HCEC 1CT (cell line): ENCODE results near the gene SSBP2.

Experiments
- DNase-seq: peaks from one replicate; pipeline ENCODE4 v3.0.0-alpha.2; 2017

Gene SSBP2

DNA sequence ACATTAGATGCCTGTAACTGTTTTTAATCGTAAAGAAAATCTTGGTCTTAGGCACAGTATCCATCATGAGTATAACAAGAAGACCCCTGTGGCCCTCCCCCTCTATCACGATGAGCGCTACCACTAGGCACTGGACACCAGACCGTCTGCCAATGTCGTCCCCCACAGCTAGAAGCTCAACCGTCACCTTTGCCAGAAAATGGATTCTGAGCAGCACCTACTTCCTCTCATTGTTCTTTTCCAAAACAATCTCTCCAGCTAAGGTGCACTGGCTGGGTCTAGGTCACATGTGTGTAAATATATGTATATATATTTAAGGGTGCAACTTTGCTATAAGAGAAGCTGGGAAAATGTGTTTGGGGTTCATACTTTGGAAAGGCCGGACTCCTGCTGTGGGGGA, 15.7 kb upstream of the SSBP2 start:
- no peak for DNase-seq

DNA sequence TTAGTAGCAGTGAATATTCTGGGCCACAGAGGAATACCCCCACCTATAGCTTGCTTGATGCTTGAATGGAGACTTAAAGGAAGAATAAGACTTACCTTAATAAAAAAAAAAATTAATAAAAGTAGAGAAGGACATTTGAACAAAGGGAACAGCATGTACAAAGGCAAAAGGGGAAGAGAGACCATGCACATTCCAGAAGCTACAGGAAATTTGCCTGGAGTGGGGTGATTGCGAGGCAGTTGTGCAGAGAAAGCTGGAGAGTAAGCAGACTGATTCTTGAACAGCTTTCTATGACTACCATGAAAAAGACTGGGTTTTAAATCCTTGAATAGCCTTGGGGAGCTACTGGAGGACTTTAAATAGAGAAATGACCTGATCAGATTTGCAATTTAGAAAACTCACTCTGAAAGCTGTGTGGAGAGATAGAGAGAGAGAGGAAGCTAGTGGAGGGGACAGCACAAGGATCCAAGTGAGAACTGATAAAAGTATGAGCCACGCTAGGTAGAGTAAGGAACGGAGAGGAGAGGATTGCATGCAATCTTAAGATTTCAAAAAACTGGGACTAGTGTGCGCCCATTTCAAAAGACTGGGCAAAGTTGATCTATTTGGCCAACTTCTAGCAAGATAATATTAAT, 12.5 kb upstream of the SSBP2 start:
- DNase-seq = no peak

DNA sequence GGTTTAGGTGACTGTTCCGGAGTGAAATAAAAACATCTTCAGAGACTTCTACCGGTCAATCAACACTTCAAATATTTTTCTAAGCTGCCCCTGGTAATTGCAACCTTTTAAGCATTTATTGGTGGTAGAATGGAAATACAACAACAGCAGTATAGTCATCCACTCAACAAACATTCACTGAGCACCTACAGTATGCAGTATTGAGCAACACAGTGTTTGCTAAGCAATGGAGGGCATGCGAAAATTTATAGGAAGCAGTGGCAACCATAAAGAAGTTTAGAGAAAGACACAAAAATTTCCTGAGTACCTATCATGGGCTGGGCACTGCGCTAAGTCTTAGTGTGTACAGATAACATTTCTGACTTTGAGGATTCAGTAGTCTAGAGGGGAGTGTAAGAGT, 12.0 kb upstream of the SSBP2 start:
- no peak for DNase-seq

DNA sequence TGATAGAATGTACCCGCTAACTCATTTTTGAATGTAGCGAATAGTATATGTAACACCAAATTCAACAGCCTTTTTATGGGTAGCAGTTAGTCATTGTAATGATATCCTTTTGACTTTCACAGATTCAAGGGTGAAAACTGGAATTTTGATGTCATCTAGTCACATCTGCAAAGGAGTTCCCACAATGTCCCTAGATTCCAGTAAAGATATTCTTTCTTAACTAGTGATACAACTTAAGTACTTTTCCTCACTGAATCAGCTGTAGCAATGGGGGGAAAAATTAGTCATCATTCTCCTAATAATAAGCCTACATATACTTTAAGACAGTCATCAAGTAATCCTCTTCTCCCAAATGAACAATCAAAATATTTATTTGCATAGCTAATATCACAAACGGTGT, 11.5 kb upstream of the SSBP2 start:
- no peak for DNase-seq

DNA sequence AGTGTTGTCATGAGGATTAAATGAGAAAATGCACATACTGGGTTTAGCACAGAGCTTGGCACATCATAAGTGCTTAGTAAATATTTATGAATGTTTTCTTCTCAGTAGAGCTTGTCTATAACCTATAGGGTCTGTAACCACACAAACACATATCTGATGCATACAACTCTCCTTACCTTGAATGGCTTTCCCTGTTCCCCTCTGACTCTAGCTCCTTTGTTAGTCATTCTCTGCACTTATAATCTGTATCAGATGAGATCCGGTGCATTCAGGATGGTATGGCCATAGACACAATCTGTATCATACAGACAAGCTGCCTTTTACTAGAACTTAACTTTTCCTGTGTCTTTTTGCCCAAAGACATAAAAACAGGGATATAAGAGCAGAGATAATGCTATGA, 11.1 kb upstream of the SSBP2 start:
- no peak for DNase-seq

DNA sequence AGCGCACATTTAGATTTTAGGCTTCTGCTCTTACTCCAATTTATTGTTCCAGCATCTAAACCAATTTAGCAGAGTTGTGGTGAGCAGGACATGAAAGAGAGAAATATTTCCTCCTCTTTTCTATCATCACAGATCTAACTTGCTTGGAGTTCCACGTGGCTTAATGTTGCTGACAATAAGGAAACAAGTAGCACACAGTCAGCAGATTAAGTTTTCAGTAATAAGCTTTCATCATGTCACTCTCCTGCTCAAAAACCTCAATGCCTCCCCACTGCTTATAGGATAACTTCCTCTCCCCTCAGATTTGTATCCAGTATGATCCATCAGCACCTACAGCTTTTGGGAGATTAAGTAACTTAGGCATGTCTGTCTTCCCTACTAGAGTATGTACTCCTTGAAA, 10.4 kb upstream of the SSBP2 start:
- DNase-seq = no peak

DNA sequence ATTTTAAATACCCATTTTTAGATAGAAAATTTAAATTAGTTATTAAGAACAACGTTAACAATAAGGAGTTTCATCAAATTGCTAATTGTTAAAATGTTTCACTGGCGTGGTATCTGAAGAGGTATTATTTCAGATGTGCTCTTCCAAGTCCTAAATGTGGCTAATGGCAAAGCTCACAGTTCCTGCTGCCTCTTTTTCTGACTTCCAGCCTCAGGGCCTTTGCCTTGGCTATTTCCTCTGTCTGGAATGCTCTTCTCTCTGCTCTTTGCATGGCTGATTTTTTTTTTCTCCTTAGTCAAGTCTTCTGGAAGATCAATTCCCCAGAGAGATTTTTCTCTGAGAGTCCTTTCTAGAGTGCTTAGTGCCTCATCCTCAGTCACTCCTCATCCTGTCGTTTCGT, 9.6 kb upstream of the SSBP2 start:
- no peak for DNase-seq

DNA sequence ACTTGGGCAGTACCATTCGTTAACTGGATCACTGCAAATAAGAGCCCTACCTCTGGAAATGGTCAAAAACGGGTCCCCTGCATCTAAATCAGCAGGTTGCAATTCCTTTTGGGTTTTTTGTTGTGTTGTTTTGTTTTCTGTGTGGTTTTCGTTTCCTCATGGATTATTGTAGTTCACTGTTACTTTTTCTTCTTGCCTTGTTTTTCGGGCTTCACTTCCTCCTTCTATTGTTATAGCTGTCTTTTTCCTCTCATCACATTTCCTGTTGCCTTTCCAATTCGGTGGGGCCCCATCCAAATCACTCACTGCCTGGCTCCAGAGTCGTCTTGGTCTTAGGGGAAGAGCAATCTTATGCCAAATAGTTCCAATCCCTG, 8.7 kb upstream of the SSBP2 start:
- DNase-seq = no peak

DNA sequence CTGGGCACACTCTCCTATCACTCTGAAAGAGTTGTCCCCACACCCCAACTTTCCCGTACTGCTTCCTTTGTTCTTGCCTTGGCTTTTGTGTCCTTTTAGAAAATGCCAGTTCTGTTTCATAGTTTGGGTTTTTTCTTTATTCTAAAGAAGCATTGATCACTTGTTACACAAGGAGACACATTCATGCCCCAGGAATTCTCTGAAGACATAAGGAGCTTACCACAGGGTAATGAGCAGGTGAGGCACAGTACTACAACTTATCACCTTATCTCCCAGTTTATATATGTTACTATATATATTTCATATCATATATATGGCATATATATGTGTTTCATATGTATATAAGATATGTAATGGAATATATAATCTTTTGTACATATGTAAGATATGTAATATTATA, 6.5 kb upstream of the SSBP2 start:
- no peak for DNase-seq

DNA sequence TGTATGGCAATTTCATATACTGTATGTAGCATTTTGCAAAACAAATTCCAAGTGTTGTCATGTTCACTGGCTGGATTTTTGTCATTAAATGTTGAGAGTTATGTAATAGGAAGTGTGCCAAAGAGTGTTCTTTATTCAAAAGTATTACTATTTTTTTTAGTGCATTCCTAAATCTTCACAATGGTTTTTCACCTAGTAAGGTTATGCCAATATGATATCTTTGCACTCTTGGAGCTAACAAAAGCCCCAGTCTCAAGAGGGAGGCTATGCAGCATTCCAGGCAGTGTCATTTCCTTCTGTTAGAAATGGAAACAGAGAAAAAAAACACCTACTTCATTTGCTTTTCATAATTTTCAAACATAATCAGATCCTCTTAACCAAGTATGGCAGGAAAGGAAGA, 5.1 kb upstream of the SSBP2 start:
- no peak for DNase-seq

DNA sequence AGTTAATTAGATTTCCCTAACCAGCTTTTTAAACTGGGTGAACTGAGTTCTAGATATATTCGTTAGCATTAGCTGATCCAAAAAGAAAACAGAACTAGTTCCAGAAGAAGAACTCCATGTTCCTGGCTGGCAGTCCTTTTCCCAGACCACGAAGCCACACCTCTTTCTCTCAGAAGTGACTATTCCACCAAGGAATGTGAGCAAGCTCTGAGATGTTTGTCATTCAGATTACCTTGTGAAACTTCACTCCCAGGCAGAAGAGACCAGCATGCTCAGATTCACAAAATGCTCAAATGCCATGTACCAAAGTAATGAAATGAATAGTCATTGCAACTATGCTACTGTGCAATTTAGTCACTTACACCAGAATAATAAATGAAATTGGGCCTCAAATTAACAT, 4.4 kb upstream of the SSBP2 start:
- DNase-seq = peak; percentile 90

DNA sequence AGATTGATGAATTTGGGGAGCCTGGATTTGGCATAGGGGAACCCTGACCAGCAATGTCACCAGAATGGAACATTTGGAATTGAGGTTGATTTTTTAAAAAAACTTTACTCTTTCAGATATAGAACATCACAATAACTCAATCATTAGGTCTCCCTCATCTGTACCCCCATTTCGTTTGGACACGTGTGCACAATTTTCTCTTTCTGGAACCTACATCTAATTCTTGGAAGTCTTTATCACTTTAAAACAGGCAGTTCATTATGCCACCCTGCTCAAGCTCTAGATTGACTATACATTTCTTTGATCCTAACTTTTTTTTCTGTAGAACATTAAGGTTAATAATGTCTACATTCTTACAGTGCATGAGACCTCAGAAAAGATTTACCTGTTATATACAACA, 3.7 kb upstream of the SSBP2 start:
- no peak for DNase-seq

DNA sequence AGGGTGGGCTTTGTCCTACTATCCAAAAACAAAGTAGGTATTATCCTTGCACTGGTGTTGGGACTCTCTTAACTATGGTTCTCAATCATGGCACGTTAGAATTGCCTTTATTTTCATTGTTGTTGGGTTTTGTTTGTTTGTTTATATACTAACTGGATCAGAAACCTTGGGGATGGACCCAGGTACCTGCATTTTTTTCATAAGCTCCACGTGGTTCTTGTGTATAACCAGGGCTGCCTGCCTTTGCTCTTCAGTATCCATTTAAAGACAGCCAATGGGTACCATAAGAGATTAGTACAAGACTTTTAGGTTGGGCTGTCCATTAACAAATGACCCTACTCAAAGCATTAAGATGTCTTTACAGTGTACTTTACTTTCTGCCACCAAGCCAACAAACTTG, 2.5 kb upstream of the SSBP2 start:
- DNase-seq = no peak

DNA sequence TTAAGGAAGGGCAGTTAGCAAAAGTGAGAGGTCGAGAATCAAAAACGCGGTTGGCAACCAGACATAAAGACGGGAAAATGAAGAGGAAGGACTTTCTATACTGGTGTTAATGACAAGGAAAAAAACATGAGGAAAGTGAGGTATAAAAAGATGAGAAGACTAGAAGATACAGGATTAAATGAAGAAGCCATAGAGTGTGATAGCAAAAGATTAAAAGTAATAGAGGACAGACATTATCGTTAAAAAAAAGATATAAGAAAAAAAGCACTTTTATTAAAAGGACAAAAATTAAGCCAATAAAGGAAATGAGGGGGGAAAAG, 1.7 kb upstream of the SSBP2 start:
- no peak for DNase-seq

DNA sequence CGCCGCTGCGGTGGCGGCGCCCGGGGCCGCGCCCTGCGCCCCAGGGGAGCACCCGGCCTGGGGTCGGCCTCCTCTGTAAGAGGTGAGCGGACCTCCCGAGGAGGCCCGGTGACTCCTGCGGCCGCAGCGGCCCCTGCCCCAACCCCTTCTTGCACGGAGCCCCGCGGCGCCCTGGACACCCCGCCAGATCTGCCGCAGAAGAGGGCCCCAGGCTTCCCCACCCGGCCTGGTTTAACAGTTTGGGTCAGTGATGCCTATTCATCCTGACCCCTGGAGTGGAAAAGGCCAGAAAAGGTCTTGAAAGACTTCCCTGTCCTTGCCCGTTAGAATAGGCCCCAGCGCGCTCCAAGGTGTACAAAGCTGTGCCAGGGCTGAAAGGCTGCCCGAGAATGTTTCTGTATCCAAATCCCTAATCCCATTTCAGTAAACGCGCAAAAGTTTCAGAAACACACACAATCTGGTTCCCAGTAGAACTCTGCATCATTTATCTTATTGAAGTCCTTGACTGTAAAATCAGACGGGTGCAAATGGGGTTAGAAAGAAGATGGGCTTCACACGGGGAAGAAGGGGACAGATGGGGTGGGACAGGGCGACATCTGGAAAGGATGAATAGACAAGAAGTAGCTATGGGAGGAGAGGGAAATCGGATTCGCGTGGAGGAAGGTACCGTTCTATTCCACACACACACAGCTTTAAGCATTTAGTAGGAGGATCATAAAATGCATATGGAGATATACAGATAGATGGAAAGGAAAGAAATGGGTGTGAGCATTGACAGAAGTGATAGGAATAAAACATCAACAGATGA, 1.1 kb upstream of the SSBP2 start:
- peak; percentile 16 for DNase-seq

DNA sequence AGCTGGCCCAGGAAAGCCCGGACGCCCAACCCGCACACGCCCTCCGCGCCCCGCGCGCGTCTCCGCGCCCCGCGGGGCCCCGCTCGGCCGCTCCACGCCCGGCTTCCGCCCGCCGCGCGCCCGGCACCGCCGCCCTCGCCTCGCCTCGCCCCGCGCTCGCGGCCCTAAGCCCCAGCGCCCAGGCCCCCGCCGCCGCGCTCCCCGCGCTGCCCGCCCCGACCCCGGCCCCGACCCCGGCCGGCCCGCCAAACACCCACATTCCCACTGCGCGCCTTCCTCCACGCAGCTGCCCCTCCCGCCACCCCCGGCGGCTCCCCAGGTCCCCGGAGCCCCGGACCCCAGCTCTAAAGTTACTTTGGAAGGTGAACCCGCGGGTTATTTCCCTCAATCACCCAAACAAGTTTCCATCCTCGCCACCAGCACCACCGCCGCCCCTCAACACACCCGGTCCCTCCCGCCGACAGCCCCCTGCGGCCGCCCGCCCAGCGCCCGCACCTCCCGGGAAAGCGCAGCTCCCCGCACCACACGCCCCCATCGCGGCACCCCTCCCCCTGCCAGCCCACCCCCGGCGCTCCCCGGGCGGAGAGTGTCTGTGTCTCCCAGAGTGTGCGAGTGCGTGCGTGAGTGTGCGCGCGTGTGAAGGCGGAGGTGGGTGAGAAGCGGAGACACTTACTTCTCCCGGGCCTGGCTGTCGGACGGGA, 439 bp downstream of the SSBP2 start:
- DNase-seq = peak; percentile 9

DNA sequence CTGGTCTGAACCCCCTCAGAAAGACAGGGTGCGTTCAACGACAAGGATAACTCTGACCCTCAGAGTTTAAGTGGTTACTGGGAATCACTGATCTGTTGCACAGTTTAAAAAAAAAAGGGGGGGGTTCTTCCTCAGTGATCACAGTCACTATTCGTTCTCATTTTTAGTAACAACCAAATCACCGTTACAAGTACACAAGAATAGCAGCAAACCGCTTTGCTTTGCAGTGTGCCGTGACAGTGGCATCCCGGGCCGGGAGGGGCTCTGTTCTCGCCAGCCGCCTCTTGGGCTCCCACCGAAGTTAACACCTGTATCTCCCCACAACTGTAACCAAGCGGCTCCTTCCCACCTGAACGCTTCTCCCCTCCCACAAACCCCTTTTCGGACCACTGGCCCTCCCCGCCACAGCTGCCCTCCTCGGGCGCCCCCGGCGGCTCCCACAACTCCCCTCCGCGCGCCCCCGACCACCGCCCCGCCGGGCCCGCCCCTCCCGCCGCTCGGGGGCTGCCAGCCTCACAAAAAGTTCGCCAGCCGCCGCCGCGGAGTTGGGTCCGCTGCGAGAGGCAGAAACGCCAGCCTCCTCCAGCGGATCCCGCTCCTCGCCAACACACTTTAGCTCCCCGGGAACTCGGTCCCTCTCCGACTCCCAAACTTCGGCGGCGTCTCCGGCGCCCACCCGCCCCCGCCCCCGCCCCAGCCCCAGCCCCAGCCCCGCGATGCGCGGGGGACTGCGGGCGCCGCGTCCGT, 1.2 kb downstream of the SSBP2 start:
- peak; percentile 12 for DNase-seq

DNA sequence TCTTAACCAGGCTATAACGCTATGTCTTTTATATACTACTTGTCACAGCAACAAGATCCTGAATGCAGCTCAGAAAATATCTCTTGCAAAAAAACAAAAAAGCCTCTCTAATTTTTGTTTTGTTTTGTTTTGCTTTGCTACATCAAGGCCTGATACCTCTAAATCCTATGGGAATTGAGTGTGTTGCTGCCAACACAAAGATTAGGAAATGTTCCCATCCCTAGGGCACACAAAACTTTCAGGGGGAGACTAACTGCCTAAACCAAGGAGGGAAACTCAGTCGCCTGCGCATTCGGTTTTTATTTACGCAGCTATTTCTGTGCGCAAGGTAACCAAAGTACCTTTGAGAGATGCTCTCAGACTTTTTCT, 1.7 kb downstream of the SSBP2 start:
- no peak for DNase-seq

DNA sequence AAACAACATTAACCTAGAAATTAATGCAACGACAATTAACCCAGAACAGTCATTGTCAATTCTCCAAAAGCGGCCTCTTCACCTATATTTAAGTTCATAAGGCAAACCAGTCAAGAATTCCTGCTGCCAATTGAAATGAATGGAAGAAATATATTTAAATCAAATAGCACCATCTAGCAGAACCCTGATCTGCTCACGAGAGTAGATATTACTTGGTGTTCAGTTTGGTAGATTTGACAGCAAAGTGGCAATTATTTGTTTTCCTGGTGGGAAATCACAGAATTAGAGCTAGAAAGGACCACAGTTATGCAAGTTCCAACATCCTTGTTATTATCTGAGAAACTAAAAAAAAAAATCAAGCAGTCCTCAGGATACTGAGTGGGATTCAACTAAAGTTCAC, 2.3 kb downstream of the SSBP2 start:
- DNase-seq = peak; percentile 11

DNA sequence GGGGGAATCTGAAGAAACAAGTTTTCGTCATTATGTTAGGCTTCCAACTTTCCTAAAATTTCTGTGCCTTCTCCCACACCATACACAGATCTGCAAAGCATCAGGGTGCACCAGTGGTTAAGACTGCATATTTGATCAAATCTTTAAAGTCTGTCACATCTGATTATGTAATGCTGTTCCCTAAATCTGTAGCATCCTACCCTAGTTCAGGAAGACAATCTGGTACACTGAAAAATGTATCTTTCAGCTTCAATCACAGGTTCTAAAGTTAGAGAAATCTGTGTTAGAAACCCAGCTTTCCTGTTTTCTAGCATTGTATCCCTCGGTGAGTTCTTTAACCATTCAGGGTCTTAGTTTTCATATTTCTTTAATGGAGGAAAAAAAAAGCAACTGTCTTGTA, 3.9 kb downstream of the SSBP2 start:
- DNase-seq = no peak

DNA sequence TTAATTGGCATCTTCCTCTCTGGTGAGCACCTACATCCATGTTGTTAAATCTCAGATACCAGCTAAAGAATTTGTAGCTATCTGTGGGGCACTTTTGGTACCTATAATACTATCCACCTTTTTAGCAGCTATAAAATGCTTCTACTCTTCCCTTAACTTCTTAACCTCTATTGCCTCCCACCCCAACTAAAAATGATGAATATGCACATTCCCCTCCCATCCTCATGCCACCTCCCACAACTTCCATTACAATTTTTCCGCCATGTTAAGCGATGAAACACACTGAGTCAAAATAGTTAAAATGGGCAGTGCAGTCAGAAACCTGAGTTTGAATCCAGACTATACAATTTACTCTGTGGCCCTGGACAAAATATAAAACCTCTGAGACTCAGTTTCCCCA, 10.1 kb downstream of the SSBP2 start:
- DNase-seq = no peak

DNA sequence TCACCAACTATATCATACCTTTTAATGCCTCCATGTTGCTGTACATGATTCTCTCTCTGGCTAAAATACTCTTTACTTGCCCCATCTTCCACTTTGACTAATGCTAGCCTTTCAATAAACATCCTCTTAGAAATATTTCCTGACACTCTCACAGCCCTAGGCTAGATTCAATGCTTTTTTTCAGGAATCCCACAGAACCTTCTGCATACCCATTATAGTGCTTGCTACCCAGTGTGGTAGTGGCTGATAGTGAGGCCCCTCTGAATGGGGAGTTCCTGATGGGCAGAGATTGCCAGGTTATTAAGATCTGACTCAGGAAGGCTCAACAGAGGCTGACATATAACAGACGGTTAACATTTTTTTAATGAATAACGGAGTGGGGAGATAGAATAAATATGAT, 11.6 kb downstream of the SSBP2 start:
- DNase-seq = no peak

DNA sequence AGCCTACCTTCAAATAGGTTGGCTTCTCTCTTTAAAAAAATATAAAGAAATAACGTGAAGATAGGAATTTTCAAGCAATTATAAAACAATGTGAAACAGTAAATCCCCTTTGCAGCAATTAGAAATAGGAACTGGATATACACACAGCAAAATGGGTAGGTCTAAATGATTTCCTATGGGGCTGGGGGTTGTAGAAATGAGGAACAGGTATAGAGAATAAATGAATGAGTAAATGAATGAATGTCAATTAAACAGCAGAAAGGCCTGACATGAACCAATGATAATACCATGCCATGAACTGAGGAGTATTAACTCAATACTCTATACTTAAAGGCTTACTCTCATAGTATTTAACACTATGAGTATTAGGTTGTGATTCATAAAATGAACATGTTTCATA, 21.6 kb downstream of the SSBP2 start:
- DNase-seq = no peak

DNA sequence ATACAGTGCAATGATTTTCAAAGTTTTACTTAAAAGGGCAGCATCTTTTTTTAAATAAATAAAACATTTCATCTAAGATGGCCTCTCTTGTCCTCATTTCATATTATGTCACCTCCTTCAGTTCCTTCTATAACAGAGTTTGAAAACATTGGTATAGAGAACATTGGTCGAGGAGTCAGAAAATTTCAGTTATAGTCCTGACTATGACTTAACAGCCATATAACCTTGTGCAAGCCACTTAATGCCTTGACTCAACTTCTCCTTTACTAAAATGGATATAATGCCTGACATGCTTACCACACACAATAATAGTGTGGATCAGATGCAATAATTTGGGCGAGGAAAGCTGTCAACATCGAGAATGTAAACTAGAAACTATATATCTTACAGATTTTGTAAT, 22.6 kb downstream of the SSBP2 start:
- no peak for DNase-seq
